HG03045 (cell line): ENCODE data around the gene LRRC37B.
"Not testable (repeated sequence)": the region's sequence is repeated elsewhere in the genome, so short reads cannot be mapped to it uniquely, and the experiment has no call there.

ENCODE experiments used
- ATAC-seq: cut with Tn5 transposase; IDR thresholded peaks from one replicate; pipeline ENCODE4 v1.9.1; 2021; ENCODE audit warnings: mild to moderate bottlenecking, moderate library complexity; ENCODE audit not compliant: unreplicated experiment

The LRRC37B gene

DNA sequence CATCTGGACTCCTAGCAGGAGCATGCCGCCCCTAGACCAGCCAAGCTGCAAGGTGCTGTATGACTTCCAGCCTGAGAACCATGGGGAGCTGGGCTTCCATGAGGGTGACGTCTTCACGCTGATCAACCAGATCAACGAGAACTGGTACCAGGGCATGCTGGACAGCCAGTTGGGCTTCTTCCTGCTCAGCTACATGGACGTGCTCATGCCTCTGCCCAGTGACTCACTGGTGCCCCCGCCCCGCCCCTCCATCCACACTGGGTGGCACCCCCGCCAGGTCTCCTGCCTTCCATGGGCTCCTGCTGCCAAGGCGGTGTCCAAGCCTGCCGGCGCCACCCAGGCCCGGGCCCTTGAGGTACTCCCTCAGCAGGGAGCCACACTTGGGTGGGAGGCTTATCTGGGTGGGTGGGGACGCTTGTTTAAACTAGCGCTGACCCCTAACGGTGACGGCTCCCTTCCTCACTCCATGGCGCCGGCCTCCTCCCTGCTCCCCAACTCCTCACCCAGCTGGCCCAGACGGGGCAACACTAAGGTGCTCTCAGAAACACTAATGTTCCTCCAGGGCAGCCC is 34.2 kb downstream of the LRRC37B start:
- ATAC-seq = not testable (repeated sequence)

DNA sequence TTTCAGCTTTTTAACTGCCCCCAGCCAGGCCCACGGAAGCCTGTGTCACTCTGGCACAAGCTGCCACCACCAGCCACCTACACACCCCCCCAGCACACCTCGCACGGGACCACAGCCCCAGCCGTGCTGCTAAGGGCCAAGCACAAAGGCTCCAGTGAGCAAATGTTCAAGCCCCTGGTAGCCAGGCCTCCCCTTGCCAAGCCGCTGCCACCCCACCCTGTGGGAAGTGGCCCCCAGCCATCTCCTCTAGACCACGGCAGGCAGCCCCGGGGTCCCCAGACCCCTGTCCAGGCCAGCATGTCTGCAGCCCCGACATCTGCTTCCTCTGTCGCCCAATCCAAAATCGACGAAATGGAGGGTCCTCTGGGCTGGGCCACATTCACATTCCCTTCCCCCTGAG is 35.1 kb downstream of the LRRC37B start:
- not testable (repeated sequence) for ATAC-seq

DNA sequence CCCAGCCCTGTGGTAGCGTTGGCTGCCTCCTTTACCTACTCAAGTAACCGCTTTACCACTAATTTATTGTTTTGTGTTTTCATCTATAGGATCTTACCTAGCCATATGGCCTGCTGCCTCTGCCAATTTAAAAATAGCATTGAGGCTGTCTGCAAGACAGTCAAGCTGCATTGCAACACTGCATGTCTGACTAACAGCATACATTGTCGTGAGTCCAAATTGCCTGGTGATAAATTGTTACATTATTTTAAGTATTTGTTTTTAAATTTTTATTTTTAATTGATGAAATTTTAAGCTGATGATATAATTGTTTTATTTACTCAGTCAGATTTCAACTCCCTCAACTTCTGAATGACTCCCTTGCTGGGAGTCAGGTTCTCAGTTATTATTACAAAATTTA is 38.4 kb downstream of the LRRC37B start:
- not testable (repeated sequence) for ATAC-seq

DNA sequence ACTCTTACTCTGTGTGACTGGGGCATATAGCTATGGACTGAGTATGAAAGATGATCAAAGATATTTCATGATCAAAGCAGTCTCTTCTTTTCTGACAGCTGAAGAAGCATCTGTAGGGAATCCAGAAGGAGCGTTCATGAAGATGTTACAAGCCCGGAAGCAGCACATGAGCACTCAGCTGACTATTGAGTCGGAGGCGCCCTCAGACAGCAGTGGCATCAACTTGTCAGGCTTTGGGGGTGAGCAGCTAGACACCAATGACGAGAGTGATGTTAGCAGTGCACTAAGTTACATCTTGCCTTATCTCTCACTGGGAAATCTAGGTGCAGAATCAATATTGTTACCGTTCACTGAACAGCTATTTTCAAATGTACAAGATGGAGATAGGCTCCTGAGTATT is 40.5 kb downstream of the LRRC37B start:
- not testable (repeated sequence) for ATAC-seq

DNA sequence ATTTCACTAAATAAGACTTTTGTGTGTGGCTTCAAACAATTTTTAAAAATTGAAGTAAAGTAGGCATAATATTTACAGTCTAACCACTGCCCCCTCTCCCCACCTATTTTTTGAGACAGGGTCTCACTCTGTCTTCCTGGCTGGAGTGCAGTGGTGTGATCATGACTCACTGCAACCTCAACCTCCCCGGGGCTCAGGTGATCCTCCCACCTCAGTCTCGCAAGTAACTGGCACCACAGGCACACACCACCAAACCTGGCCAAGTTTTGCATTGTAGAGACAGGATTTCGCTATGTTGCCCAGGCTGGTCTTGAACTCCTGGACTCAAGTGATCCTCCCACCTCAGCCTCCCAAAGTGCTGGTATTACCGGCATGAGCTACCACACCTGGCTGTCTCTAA is 47.8 kb downstream of the LRRC37B start:
- ATAC-seq = not testable (repeated sequence)

DNA sequence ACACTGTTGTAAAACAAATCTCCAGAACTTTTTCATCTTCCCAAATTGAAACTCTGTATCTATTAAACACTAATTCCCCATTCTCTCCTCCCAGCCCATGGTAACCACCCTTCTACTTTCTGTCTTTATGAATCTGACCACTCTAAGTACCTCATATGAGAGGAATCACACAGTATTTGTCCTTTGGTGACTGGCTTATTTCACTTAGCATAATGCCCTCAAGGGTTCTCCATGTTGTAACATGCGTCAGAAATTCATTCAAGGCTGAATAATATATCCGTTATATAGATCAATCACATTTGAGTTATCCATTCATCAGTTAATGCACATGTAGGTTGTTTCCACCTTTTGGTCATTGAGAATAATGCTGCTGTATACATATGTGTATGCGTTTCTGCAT is 48.2 kb downstream of the LRRC37B start:
- ATAC-seq = not testable (repeated sequence)

DNA sequence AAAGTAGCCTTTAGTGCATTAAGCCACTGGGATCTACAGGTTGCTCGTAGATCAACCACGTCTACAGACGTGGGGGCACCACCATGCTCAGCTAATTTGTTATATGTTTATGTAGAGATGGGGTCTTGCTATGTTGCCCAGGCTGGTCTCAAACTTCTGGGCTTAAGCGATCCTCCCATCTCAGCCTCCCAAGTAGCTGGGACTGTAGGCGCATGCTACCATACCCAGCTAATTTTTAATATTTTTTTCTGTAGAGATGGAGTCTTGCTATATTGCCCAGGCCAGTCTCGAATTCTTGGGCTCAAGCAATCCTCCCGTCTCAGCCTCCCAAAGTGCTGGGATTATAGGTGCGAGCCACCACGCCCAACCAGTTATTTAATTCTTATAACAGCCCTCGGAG is 49.3 kb downstream of the LRRC37B start:
- not testable (repeated sequence) for ATAC-seq

- ATAC-seq = not testable (repeated sequence)
These were observed 50.4 kb downstream of the LRRC37B start for GRCh38 chr17:32057460-32058105.

DNA sequence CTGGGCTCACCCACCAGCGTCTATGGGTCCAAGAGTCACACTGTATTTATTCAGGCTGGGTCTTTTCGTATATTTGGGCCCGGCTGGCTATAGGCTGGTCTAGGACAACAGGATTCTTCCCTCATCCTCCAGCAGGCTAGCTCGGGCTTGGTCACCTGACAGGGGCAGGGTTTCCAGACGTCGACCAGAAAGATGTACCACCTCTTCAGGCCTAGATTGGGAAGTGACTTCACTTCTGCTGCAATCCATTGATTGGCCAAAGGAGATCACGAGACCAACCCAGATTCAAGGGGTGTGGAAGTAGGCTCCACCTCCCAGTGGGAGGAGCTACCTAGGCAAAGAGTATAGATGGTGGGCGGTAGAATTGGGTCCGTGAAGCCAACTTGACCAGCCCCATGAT is 53.5 kb downstream of the LRRC37B start:
- ATAC-seq = not testable (repeated sequence)

- not testable (repeated sequence) for ATAC-seq
These were observed 54.7 kb downstream of the LRRC37B start for GRCh38 chr17:32061840-32062239.

DNA sequence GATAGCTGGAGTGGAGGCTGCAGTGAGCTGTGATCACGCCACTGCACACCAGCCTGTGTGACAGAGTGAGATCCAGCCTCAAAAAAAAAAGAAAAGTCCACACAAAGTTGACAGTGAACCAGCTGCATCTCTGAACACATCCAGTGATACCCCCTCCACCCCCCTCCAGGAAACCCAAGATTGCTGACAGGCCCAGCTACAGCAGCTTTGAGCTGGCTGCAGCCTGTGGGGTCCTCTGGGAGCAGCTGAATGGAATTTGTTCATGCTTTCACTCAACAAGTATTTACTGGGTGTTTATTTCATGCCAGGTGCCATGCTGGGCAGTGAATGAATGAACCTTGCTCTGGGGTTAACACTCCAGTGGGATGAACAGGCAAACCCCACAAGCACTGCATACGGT is 56.9 kb downstream of the LRRC37B start:
- ATAC-seq = not testable (repeated sequence)

DNA sequence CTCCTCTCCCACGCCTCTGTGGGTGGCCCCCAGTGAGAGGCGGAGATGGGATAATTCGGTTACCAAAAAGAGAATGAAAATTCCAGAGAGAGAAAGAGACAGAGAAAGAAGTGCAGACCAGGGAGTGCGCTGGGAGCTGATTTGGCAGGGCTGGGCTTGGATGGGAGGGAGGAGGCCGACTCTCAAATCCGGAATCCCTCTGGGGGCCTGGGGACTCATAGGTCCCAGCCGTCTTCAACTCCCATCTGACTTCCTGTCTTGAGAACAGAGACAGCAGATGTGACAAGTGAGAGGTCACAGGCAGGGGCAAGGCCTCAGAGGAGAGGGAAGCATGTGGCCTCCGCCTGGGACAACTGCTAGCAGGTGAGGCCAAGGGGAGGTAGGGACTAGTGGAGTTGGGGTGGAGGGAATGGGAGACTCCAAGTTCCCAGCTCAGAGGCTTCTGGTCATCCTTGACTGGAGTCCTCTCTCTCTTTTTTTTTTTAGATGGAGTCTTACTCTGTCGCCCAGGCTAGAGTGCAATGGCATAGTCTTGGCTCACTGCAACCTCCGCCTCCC is 59.0 kb downstream of the LRRC37B start:
- ATAC-seq = not testable (repeated sequence)

DNA sequence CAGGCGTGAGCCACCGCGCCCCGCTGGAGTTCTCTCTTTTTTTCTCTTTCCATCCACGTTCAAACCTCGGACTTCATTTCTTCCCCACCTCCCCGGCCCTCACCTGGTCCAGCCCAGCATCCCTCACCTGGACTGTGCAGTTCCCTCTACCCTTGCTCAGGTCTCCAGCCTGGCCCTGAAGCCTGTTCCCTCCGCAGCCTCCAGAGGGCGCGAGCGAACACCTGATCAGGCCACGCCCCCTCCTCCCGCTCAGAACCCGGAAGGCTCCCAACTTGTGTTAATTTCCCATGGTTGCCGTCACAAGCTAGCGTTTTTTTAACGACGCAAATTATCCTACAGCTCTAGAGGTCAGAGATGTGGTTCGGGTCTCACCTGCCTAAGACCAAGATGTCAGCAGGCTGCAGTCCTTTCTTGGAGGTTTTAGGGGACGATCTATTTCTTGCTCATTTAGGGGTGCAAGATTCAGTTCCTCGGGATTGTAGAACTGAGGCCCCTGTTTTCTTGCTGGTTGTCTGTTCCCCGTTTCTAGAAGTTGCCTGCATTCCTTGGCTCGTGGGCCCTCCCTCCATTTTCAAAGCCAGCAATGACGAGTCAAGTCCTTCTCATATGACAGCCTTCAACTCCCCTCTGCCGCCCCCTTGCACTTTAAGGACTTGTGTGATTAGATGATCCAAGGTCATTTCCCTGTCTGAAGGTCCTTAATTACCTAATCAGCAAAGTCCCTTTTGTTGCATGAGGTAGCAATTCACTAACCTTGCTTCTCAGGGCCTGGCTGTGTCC is 59.9 kb downstream of the LRRC37B start:
- ATAC-seq = not testable (repeated sequence)

- not testable (repeated sequence) for ATAC-seq
These were observed 61.9 kb downstream of the LRRC37B start for GRCh38 chr17:32069067-32069466.

- ATAC-seq = not testable (repeated sequence)
These were observed 64.8 kb downstream of the LRRC37B start for GRCh38 chr17:32071961-32072360.

DNA sequence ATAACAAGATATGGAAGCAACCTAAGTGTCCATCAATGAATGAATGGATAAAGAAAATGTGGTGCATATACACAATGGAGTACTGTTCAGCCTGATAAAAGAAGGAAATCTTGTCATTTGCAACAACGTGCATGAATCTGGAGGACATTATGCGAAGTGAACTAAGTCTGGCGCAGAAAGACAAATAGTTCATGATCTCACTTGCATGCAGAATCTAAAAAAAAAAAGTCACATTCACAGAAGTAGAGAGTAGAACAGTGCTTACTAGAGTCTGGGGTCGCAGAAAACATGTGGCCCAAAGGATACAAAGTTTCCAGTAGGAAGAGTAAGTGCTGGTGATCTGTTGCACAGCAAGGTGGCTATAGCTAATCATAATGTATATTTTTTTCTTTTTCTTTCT is 65.9 kb downstream of the LRRC37B start:
- not testable (repeated sequence) for ATAC-seq

DNA sequence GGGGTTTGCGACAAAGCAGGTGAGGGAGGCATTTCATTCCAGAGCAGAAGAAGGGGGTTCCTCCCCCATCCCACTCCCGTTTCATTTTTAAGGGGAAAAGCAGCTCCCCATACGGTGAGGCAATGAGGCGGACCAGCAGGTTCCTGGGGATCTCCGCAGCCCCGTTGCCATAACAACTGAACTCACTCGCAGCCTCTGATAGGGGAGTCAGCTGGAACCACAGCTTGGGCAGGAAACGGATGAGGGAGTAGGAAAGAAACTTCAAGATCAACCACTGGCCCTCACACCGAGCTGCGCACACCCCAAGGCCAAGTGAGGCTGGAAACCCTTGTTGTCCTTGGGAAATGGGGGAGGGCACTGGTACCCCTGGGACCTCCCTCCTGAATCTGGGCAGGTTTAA is 72.6 kb downstream of the LRRC37B start:
- peak; percentile 58 for ATAC-seq

- not testable (repeated sequence) for ATAC-seq
These were observed 76.4 kb downstream of the LRRC37B start for GRCh38 chr17:32083550-32083979.

GRCh38 chr17:32084003-32084941 is 77.1 kb downstream of the LRRC37B start:
- not testable (repeated sequence) for ATAC-seq
